ENCODE results near the gene RAB2B.

Gene RAB2B

DNA sequence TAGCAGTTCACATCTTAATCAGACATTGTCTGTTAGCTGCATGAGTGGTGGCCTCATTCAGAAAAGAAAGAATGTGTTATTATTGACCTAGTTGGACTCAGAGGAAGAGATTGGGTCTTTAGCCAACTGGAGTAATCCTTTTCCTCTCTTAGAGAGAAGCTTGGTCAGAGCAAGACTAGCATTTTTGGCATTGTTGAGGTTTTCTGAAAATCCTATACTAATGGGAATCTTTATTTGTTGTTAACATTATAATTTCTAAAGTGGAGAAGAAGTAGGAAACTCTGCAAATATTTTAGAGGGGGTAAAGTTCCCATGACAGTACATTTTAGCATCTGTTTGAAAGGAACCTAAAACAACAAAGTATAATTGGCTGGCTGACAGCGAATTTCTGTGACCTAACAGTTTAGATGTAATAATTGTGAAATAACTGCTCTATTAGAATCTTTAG, 9.9 kb upstream of the RAB2B start:
- DNase-seq (ENCODE audit: low read depth): no peak
- H3K4me3 ChIP-seq (ENCODE audit: low read depth, low read length): no peak overlapping the region
- TF ChIP-seq, protein P1, sequence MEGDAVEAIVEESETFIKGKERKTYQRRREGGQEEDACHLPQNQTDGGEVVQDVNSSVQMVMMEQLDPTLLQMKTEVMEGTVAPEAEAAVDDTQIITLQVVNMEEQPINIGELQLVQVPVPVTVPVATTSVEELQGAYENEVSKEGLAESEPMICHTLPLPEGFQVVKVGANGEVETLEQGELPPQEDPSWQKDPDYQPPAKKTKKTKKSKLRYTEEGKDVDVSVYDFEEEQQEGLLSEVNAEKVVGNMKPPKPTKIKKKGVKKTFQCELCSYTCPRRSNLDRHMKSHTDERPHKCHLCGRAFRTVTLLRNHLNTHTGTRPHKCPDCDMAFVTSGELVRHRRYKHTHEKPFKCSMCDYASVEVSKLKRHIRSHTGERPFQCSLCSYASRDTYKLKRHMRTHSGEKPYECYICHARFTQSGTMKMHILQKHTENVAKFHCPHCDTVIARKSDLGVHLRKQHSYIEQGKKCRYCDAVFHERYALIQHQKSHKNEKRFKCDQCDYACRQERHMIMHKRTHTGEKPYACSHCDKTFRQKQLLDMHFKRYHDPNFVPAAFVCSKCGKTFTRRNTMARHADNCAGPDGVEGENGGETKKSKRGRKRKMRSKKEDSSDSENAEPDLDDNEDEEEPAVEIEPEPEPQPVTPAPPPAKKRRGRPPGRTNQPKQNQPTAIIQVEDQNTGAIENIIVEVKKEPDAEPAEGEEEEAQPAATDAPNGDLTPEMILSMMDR (IDR thresholded peaks at IDR 0.05; ENCODE audit: low read depth, low read length, missing control alignments): no peak

DNA sequence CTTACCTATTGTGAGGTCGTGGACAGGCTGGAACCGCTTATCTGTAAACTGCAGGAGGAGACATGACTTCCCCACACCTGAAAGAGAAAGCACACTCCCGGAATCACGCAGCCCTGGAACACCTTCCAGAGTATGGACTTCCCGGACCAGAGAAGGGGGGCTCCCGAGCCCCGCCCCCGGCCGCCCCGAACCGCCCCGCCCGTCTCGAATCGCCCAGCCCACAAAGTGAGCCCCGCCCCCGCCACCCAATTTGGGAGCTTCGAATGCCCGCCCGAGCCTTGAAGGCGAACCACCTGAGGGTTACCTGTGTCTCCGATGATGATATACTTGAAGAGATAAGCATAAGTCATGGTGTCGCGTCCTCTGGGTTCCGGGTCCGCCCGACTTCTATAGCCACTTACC, 235 bp downstream of the RAB2B start:
- DNase-seq (ENCODE audit: low read depth): no peak
- TF ChIP-seq, protein P1 (IDR thresholded peaks at IDR 0.05; ENCODE audit: low read depth, low read length, missing control alignments): no peak
- H3K4me3 ChIP-seq (ENCODE audit: low read depth, low read length): peak overlapping the region; percentile 91

DNA sequence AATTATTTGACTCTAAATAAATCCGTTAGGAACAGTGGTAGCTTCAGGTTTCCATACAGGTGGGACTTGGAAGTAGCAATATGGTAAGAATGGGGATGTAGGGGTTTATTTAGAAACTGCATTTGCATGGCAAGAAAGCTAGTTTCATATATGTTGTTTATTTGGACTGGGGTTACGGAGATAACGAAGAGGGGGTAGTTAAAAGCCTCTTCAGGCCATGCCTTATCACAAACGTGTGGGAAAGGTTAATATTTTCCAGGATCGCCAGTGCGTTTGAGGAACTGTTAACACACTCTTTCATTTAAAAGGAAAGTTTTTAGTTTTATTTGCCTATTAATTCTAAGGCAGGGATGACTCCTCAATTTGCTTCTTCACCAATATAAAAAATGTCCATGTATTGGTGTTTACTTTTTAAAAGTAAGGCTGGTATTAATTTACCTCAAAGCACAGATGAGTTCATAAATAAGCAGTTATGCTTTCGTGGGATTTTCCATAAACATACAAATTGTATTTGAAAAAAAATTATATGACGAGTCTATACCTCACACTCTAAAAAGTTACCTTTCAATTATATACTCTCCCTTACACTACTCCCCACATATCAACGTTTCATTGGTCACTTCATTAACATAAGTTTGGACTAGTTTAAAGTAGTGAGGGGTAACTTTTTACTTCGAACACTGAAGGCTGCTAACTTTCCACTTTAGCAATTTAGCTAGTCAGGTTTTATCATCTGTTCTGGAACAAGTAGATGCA, 814 bp downstream of the RAB2B start:
- TF ChIP-seq, protein P1 (IDR thresholded peaks at IDR 0.05; ENCODE audit: low read depth, low read length, missing control alignments): no peak
- no peak for DNase-seq (ENCODE audit: low read depth)
- H3K4me3 ChIP-seq (ENCODE audit: low read depth, low read length): peak overlapping the region; percentile 91

DNA sequence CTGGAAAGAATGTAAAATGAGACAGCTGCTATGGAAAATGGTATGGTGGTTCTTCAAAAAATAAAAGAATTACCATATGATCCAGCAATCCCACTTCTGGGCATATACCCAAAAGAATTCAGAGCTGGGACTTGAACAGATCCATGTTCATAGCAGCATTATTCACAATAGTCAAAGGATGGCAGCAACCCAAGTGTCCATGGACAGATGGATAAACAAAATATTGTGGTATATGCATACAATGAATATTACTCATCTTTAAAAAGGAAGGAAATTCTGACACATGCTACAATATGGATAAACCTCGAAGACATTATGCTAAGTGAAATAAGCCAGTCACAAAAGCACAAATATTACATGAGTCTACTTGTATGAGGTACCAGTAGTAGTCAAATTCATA, 9.1 kb downstream of the RAB2B start:
- TF ChIP-seq, protein P1 (IDR thresholded peaks at IDR 0.05; ENCODE audit: low read depth, low read length, missing control alignments): no peak
- H3K4me3 ChIP-seq (ENCODE audit: low read depth, low read length): no peak overlapping the region
- no peak for DNase-seq (ENCODE audit: low read depth)

DNA sequence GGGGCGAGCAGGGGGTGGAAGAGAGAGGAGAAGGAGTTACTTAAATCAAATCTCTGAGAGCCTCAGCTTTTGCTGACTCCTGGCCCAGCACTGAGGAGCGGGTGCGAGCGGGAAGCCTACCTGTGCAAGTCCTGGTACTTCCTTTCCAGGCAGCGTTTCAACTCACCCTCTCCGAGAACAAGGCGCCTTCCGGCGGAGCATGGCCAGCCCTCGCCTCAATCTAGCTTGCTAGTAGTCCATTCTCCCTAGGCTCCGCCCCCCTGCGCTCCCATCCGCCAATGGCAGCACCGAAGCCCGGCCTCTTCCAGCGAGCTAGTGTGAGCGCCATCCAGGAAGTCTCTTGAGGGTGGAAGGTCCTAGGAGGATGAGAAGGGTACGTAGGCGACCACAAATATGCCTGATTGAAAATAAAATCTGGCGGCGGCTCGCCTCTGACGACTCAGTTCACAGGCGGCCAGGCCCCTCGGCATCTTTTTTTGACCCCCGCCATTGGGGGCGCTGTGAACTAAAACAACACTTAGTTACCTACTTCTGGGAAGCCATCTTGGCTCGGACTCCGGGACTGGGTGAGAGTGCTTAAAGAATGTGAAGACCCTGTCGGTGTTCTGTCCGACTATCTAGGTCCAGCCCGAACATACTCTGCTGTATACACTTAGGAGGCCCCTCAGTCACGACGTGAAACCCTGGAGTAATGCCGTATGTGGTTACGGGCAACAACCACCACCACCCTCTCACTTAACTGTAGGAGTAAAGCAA, 20.7 kb downstream of the RAB2B start, which contains the start of gene CHD8:
CHD8 (minus strand) TSS at position 212 of the 756 bp plus-strand sequence. CDS start 24,480 bp downstream, outside the sequence.
- TF ChIP-seq, protein P1 (IDR thresholded peaks at IDR 0.05; ENCODE audit: low read depth, low read length, missing control alignments): peak; percentile 62
- peak; percentile 100 for DNase-seq (ENCODE audit: low read depth)
- peak within 1 kb of the TSS; percentile 98 for H3K4me3 ChIP-seq (ENCODE audit: low read depth, low read length)

DNA sequence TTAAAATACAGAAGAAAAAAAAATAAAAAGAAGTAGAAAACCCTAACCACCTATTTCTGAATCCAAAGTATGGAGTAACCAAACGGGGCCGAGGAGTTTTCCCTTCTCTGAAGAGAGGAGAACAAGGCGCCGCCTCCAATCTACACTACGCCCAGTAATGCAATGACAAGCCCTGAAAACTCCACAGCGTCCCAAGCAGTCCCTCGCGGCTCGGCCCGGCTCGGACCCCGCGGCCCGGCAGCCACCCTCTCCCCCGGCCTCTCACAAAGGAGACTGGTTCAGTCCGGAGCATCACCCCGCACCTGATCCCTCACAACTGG, 21.2 kb downstream of the RAB2B start:
- TF ChIP-seq, protein P1 (IDR thresholded peaks at IDR 0.05; ENCODE audit: low read depth, low read length, missing control alignments): no peak
- no peak for DNase-seq (ENCODE audit: low read depth)
- H3K4me3 ChIP-seq (ENCODE audit: low read depth, low read length): peak overlapping the region; percentile 98
